ENCODE data around the gene OLFM2.
A peak's percentile ranks its signal among the peaks of the same experiment; 100 is the strongest.

DNA sequence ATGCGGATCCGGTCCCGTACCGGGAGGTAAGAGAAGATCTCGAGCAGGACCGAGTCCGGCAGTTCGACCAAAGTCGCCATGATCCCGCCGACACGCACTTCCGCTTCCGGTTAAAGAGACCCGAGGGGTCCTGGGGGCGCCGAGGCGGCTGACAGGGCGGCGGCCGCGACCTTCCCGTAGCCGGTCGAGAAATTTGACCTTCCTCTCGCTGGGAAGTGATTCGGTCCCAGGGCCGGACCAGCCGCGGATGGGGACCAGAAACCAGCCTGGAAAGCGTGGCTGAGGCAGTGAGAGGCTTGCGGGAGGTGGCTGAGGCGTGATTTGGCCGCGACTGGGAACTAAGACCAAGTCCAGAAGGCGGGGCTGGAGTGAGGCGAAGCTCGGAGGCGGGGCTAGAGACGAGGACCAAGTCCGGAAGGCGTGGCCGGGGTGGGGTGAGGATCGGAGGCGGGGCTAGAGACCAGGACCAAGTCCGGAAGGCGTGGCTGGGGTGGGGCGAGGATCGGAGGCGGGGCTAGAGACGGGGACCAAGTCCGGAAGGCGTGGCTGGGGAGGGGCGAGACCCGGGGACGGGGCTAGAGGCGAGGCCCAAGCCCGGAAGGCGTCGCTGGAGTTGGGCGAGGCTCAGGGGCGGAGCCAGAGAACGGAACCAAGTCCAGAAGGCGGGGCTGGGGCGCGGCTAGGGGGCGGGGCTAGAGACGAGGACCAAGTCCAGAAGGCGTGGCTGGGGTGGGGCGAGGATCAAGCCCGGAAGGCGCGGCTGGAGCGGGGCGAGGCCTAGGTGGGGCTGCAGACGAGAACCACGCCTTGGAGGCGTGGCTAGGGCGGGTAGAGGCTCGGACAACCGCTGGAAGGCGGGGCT is 117.3 kb downstream of the OLFM2 start, which contains the start of gene FBXL12:
- TF ChIP-seq SP1 (IDR thresholded peaks at IDR 0.05) (peak; percentile 99), TAF1 (conservative IDR thresholded peaks at IDR 0.05) (peak; percentile 82), CTCF (IDR thresholded peaks at IDR 0.05; ENCODE audit: low read depth, low read length, missing input control) (no peak), RAD21 (IDR thresholded peaks at IDR 0.05) (peak in 1 of 2 donors; percentile 12), FOXA1 (IDR thresholded peaks at IDR 0.05) (peak; percentile 43), ATF3 (IDR thresholded peaks at IDR 0.05) (no peak)
